ENCODE data around the gene EBF3. TPM values are rescaled to one million over a fixed set of nuclear protein-coding genes. Genes with fewer than 3 reads are reported as not detected.

The EBF3 gene
- total RNA-seq, 2 donors from 2014 or later: 0.44 to 2.0 TPM

DNA sequence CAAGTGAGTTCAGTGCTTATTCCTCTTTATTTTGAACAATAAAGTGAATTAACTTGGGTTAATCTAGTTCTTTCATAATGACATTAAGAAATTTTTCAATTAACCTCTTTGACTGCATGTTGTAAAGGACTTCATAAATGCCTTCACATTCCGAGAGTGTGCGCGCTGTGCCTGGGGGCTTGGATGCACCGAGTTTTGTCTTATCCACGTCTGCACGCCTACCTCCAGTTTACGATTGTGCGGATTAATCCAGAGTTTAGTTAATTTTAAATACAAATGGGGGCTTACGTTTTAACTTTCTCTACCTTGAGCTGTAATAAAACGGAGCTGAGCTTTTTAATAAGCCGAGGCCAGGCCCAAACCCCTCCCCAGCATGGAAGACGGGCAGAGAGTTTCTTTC lies 120.4 kb downstream of the EBF3 start:
- 95 to 97% methylated on average over 11 to 12 of the region's 12 CpGs for WGBS, 2 experiments (ENCODE audit: insufficient coverage in 1 of 2, insufficient read length in 1 of 2)
- H3K27me3 ChIP-seq (ENCODE audit: control insufficient read depth, insufficient read depth, low read length, poor library complexity, severe bottlenecking): no peaks in the 10 kb centered on the region
- peaks cover 3% of the 10 kb centered on the region for H3K36me3 Mint-ChIP-seq (ENCODE audit: low read depth)
- no peak overlapping the region for H3K27ac Mint-ChIP-seq
- no peak for DNase-seq
- H3K36me3 ChIP-seq (ENCODE audit: control insufficient read depth, insufficient read depth, low read length): no peaks in the 10 kb centered on the region
- no peak overlapping the region for H3K27ac ChIP-seq (ENCODE audit: low read depth, low read length)
- H3K9me3 Mint-ChIP-seq: no peaks in the 10 kb centered on the region
- no peak overlapping the region for H3K4me3 ChIP-seq (ENCODE audit: low read length)
- peaks cover 22% of the 10 kb centered on the region for H3K4me1 Mint-ChIP-seq
- H3K4me3 Mint-ChIP-seq: no peak overlapping the region
- no peaks in the 10 kb centered on the region for H3K4me1 ChIP-seq (ENCODE audit: control insufficient read depth, insufficient read depth, low read length)
- peaks cover 2% of the 10 kb centered on the region for H3K27me3 Mint-ChIP-seq (ENCODE audit: insufficient read depth)
- H3K9me3 ChIP-seq (ENCODE audit: control insufficient read depth, low read length): no peaks in the 10 kb centered on the region
- H3K9ac ChIP-seq (ENCODE audit: extremely low read depth, low read length, poor library complexity, severe bottlenecking): no peak overlapping the region
- TF ChIP-seq, protein P1, sequence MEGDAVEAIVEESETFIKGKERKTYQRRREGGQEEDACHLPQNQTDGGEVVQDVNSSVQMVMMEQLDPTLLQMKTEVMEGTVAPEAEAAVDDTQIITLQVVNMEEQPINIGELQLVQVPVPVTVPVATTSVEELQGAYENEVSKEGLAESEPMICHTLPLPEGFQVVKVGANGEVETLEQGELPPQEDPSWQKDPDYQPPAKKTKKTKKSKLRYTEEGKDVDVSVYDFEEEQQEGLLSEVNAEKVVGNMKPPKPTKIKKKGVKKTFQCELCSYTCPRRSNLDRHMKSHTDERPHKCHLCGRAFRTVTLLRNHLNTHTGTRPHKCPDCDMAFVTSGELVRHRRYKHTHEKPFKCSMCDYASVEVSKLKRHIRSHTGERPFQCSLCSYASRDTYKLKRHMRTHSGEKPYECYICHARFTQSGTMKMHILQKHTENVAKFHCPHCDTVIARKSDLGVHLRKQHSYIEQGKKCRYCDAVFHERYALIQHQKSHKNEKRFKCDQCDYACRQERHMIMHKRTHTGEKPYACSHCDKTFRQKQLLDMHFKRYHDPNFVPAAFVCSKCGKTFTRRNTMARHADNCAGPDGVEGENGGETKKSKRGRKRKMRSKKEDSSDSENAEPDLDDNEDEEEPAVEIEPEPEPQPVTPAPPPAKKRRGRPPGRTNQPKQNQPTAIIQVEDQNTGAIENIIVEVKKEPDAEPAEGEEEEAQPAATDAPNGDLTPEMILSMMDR (conservative IDR thresholded peaks at IDR 0.05): no peak

DNA sequence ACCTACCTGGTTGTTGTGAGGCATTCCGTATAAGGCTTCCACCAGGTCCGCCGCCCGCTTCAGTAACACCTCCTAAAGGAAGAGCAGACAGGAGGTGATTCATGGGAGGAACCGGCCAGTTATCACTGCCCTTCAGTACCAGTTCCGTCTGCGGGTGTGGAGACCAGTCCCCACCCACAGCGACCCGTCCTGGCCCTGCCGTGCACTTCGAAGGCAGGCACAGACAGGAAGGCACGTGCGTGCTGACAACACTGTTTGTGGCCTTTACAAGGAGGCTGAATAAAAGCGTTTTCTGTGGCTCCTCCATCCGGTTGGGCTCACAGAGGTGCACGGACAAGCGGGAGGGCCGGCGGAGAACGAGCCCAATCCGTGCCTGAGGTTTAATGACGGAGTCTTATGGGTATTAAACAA lies 120.9 kb downstream of the EBF3 start:
- Mint-ChIP-seq H3K9me3 (no peaks in the 10 kb centered on the region), H3K36me3 (ENCODE audit: low read depth) (peaks cover 3% of the 10 kb centered on the region), H3K4me1 (peaks cover 22% of the 10 kb centered on the region), H3K27ac (no peak overlapping the region), H3K27me3 (ENCODE audit: insufficient read depth) (peaks cover 1% of the 10 kb centered on the region), H3K4me3 (no peak overlapping the region)
- 94 to 99% methylated on average over 14 to 22 of the region's 22 CpGs for WGBS, 2 experiments (ENCODE audit: insufficient coverage in 1 of 2, insufficient read length in 1 of 2)
- Histone ChIP-seq H3K4me1 (ENCODE audit: control insufficient read depth, insufficient read depth, low read length) (no peaks in the 10 kb centered on the region), H3K27ac (ENCODE audit: low read depth, low read length) (no peak overlapping the region), H3K4me3 (ENCODE audit: low read length) (no peak overlapping the region), H3K27me3 (ENCODE audit: control insufficient read depth, insufficient read depth, low read length, poor library complexity, severe bottlenecking) (no peaks in the 10 kb centered on the region), H3K9ac (ENCODE audit: extremely low read depth, low read length, poor library complexity, severe bottlenecking) (no peak overlapping the region), H3K36me3 (ENCODE audit: control insufficient read depth, insufficient read depth, low read length) (no peaks in the 10 kb centered on the region), H3K9me3 (ENCODE audit: control insufficient read depth, low read length) (no peaks in the 10 kb centered on the region)
- no peak for DNase-seq
- TF ChIP-seq, protein P1 (conservative IDR thresholded peaks at IDR 0.05): no peak

DNA sequence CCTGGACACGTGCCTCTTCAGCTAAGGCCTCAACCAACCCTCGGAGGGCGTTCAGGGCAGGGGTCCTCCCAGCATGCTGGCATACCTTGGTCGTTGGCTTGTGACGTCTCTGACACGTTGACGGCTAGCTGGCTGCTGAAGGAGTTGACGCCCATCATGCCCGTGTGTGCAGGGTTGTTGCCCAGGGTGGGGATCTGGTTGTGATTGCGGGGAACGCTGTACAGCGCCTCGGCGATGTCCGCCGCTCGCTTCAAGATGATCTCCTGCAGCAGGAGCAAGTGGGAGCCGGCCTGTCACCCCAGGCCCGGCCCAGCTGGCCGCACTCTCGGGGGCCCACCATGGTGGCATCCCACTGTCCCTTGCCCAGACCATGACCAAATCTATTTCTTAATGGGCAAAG lies 122.0 kb downstream of the EBF3 start:
- TF ChIP-seq, protein P1 (conservative IDR thresholded peaks at IDR 0.05): no peak
- Histone ChIP-seq H3K27ac (ENCODE audit: low read depth, low read length) (no peak overlapping the region), H3K4me3 (ENCODE audit: low read length) (no peak overlapping the region), H3K27me3 (ENCODE audit: control insufficient read depth, insufficient read depth, low read length, poor library complexity, severe bottlenecking) (no peaks in the 10 kb centered on the region), H3K4me1 (ENCODE audit: control insufficient read depth, insufficient read depth, low read length) (no peaks in the 10 kb centered on the region), H3K9me3 (ENCODE audit: control insufficient read depth, low read length) (no peaks in the 10 kb centered on the region), H3K36me3 (ENCODE audit: control insufficient read depth, insufficient read depth, low read length) (no peaks in the 10 kb centered on the region), H3K9ac (ENCODE audit: extremely low read depth, low read length, poor library complexity, severe bottlenecking) (no peak overlapping the region)
- no peaks in the 10 kb centered on the region for H3K9me3 Mint-ChIP-seq
- H3K4me1 Mint-ChIP-seq: peaks cover 22% of the 10 kb centered on the region
- H3K27ac Mint-ChIP-seq: no peak overlapping the region
- H3K4me3 Mint-ChIP-seq: no peak overlapping the region
- 95 to 96% methylated on average over 18 to 21 of the region's 21 CpGs for whole genome bisulfite sequencing, 2 experiments (ENCODE audit: insufficient coverage in 1 of 2, insufficient read length in 1 of 2)
- H3K36me3 Mint-ChIP-seq (ENCODE audit: low read depth): peaks cover 3% of the 10 kb centered on the region
- no peak for DNase-seq
- H3K27me3 Mint-ChIP-seq (ENCODE audit: insufficient read depth): no peaks in the 10 kb centered on the region
